ENCODE results near the gene TEAD1.

GRCh38 chr11:12952094-12952493, 277.9 kb downstream of the TEAD1 start:
- no peak for TF ChIP-seq POLR2A (IDR thresholded peaks at IDR 0.05)
- no peak for TF ChIP-seq CTCF (IDR thresholded peaks at IDR 0.05)
- no peak for TF ChIP-seq EP300 (IDR thresholded peaks at IDR 0.05)
